ENCODE measurements around the gene MCOLN1. TPM values are rescaled to one million over a fixed set of nuclear protein-coding genes. Genes with fewer than 3 reads are reported as not detected.

Gene MCOLN1
- total and polyA plus RNA-seq, 9 of the 15 experiments (the other 6 are each of a cell fraction or from before 2014, with no cell fraction given) = 0.25 to 15.4 (median 7.1) TPM

GRCh38 chr19:7533925-7534480, 11.6 kb downstream of the MCOLN1 start (continued):
- TF ChIP-seq NEUROD1 (IDR thresholded peaks at IDR 0.05; ENCODE audit: borderline replicate concordance, low read depth, low read length, partially characterized antibody) (peak; percentile 45), HMGN3 (IDR thresholded peaks at IDR 0.05; ENCODE audit: borderline replicate concordance, extremely low read depth, insufficient read length, low read depth, low read length) (peak; percentile 40), POLR2G (IDR thresholded peaks at IDR 0.05; ENCODE audit: low read depth, low read length) (peak; percentile 45; the same call in 1 of the 2 replicates), TOE1 (IDR thresholded peaks at IDR 0.05; ENCODE audit: borderline replicate concordance) (peak; percentile 22; the same call in 1 of the 2 replicates), TOE1 (CRISPR knock-in tag; IDR thresholded peaks at IDR 0.05; ENCODE audit: borderline replicate concordance, low read depth) (no peak), MYC (IDR thresholded peaks at IDR 0.05; ENCODE audit: low read depth, low read length) (peak; percentile 25; the same call in 1 of the 2 replicates), MYC (CRISPR knock-in tag; IDR thresholded peaks at IDR 0.05; ENCODE audit: borderline replicate concordance, low read depth) (no peak)
- TF ChIP-seq, protein P1, sequence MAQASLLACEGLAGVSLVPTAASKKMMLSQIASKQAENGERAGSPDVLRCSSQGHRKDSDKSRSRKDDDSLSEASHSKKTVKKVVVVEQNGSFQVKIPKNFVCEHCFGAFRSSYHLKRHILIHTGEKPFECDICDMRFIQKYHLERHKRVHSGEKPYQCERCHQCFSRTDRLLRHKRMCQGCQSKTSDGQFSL (CRISPR knock-in tag; IDR thresholded peaks at IDR 0.05) = 0 out of 2 replicates have a peak, but pooled peaks have one; percentile 3
- TF ChIP-seq, protein P1 (tag; IDR thresholded peaks at IDR 0.05) = no peak

All from K562 (cell line).